NAMALWA (cell line): ENCODE data around the gene SLAMF6.

Source experiments
- DNase-seq: peaks from one replicate; pipeline ENCODE4 v3.0.0-alpha.2; 2015; ENCODE audit warnings: low spot score

The SLAMF6 gene

DNA sequence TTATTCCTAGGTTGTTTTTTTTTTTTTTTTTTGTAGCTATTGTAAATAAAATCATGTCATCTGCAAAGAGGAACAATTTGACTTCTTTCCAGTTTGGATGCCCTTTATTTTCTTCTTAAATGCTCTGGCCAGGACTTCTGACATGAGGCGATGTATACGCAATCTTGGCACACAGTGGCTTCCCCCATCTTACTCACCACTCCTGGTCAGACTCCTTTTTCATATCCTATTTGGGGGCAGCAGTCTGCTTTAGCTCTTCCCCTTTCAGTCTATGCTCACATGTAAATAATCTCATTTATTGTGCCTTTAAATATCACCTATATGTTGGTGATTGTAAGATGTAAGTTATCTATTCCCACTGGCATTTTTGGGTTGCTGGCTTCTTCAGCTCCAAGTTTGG, 56.1 kb downstream of the SLAMF6 start:
- DNase-seq, result no peak

- peak; percentile 55 for DNase-seq
Observed at GRCh38 chr1:160465123-160465522, 57.9 kb downstream of the SLAMF6 start.

DNA sequence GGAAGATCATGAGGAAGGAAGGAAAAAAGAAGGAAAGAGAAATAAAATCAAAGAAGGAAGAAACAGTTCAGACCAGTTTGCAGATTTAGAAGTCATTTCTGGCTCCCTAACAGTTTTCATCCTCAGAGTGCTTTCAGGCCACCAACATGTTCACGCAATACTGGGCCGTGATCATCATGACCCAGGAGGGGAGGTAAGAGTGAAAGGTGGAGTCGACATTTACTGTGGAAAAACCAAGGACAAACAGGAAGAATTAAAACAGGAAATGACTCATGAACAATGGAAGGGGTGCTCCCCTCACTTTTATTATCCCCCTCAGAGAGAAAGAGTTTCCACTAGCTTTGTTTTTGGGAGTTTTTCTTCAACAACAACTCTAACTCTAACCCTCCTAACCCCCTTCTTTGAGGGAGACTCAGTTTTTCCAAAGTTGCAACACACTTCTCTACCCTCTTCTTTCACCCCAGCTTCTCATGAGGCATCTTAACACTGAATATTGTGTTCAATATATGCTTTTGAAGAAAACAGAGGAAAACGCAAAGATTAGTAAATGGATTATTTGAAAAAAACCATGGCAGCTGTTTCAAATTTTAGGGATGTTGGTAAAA, 62.3 kb downstream of the SLAMF6 start:
- no peak for DNase-seq

DNA sequence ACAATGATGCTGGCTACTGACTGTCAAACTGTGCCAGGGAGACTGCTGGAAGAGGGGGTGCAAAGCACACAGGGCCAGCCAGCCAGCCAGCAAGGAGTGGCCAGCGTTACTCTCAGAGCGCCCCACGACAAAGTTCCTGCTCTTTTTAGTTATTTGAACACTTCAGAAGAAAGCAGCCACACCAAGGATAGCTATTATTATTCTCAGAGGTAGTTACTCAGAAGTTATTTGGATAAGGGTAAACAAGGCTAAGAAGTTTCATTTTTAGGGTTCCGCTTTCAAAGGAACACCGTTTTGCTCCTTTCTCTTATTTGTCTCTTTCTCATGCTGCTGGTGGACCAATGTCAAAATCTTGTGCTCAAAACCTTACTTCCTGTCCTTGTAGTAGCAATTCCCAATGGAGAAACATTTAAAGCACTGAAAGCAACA, 62.8 kb downstream of the SLAMF6 start:
- DNase-seq, result peak; percentile 72

GRCh38 chr1:160459687-160460086, 63.4 kb downstream of the SLAMF6 start:
- DNase-seq, result no peak

DNA sequence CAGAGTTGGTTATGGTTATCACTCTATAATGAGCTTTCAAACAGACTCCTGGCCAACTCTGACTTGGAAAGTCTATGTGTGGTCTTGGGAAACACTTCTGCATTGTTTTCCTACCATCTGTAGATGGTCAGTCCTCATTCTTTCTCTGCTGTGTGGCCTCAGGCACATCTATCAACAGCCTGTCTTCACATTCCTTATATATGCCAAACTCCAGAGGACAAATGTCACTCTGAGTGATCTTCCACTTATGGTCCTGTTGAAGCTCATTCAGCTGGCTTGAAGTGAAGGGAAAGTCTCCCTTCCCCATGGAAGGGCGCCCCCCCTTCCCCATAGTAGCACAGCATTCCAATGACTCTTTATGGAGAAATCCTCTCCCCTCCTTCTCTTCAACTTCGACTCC, 64.0 kb downstream of the SLAMF6 start:
- no peak for DNase-seq

DNA sequence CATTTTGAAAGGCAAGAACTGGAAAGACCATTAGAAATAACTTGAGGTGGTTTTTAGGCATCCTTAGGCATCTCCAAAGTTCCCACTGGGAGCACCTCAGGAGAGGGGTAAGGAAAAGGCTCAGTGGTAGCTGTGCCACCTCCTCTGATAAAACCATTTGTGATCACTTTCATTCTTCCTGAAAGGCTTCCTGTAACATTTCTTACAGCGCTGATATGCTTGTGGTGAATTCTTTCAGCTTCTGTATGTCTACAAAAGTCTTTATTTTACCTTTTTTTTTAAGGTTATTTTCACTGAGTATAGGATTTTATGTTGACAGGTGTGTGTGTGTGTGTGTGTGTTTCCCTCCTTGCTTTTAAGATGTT, 67.9 kb downstream of the SLAMF6 start:
- no peak for DNase-seq

DNA sequence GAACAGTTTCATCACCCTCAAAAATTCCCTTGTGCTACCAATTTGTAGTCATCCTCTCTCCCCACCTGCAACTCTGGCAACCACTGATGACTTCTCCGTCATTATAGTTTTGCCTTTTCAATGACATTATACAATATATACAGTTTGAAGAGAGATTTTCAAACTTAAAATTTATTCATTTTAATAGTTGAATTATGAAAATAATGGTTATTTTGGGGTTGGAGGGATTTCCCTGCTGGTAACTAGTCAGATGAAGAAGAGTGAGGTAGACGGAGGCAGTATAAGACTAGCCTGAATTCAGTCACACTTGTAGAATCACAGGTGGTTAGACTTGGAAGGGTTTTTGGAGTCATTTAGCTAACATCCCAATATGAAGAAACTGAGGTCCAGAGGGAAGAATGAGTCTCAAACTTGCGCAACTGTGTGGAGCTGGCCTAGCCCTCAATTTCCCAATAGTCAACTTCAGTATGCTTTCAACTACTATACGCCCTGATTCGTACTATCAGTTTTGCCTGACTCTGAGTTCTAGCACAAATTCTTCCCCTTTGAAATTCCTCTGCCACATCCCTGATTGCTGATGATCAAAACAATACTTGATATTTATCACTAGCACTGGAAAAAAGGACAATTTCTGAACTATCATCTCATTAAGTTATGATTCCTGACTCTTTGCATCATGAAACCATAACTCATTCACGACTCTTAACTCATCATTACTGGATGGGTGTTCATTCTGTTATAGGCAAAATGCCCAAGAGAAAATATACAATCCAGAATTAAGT, 68.5 kb downstream of the SLAMF6 start:
- no peak for DNase-seq

DNA sequence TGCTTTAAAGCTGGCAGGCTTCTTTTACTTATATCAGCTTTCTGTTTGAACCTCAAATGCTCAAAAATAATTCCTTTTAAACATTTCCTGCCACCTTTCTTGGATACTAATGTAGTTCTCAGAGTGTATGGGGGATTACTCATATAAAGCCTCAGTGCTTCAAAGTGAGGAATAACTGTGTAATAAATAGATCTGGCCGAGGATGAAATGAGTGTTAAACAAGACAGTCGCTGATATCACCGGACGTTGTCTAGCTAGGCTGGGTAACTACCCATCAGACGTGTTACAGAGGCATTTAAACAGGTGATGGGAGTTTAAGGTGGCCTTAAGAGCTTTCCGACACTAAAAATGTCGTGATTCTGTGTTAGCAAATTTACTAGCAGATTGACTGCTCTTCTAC, 69.6 kb downstream of the SLAMF6 start:
- no peak for DNase-seq

DNA sequence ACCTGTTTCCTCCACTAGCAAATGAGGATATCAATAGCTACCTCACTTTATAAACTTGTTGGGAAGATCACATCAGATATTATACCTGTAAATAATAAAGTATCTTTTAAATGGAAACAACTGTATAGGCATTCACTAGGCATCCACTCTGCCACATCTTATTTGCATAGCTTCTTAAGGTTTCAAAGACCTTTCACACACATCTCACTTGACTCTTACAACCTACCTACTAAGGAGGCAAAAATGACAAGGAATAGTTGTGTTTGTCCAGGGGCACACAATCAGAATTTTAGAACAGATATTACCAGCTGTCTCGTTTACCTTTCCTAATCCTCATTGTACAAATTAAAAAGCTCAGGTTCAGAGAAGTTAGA, 71.2 kb downstream of the SLAMF6 start:
- DNase-seq, result peak; percentile 67

DNA sequence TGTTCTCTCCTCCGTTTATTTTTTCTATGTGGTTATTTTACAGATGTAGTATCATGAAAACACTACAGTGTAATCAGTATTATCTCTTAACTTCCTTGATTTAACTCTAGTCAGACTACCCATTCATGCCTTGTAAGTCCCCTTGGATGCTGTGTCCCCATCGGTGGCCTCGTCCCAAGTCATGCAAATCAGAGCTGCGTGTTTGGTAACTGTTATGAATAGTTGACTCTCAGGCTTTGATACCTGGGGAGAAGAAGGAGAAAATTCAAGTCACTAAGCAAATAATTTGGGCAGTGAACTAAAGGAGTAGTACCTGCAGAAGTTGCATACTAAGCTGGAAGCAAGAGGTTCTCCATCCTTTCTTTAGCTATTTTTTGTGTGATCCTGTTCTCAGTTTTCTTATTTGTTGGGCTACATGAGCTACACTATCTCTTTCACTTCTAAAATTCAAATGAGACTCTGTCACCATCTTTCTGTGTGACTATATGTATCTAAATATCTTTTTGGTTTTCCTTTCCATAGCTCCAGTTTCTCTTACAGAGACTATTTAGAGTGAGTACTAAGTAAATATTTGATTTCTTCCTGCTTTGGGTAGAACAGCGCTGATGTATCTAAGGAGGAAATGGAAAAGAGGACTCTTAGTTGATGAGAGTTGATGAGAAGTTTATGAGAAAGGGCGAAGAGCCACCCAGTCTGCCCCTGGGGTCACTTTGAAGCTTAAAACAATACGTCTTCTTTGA, 71.8 kb downstream of the SLAMF6 start:
- DNase-seq, result peak; percentile 65

- DNase-seq, result no peak
Observed at GRCh38 chr1:160449494-160449893, 73.6 kb downstream of the SLAMF6 start.

- peak; percentile 77 for DNase-seq
Observed at GRCh38 chr1:160446945-160447600, 76.0 kb downstream of the SLAMF6 start.

- no peak for DNase-seq
Observed at GRCh38 chr1:160439718-160440117, 83.3 kb downstream of the SLAMF6 start.

- no peak for DNase-seq
Observed at GRCh38 chr1:160438935-160439334, 84.1 kb downstream of the SLAMF6 start.

DNA sequence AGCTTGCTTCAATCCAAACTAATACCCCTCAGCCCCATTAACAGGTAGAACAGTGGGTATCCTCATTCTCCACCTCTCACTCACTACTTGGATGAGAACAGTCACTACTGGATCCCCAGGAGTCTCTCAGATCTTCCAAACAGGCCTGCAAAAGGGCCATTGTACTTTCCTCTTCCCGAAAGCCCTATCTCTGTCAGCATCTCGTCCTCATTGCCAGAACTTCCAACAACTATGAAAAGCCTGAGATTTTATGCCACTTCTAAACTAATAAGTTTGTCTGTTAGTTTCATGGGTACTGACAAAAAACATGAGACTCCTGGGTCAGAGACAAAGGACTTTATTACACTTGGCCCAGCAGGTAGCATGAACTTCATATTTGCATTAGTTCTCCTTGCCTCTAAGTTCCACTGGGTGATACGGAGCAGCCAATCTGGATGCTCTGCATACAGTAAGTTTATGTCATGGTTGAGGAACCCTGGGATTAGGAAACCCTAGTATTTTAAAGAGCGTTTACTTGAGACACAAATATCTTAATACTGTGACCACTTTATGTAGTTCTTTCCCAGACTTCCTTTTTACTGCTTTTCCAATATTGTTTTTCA, 84.6 kb downstream of the SLAMF6 start:
- DNase-seq, result no peak

DNA sequence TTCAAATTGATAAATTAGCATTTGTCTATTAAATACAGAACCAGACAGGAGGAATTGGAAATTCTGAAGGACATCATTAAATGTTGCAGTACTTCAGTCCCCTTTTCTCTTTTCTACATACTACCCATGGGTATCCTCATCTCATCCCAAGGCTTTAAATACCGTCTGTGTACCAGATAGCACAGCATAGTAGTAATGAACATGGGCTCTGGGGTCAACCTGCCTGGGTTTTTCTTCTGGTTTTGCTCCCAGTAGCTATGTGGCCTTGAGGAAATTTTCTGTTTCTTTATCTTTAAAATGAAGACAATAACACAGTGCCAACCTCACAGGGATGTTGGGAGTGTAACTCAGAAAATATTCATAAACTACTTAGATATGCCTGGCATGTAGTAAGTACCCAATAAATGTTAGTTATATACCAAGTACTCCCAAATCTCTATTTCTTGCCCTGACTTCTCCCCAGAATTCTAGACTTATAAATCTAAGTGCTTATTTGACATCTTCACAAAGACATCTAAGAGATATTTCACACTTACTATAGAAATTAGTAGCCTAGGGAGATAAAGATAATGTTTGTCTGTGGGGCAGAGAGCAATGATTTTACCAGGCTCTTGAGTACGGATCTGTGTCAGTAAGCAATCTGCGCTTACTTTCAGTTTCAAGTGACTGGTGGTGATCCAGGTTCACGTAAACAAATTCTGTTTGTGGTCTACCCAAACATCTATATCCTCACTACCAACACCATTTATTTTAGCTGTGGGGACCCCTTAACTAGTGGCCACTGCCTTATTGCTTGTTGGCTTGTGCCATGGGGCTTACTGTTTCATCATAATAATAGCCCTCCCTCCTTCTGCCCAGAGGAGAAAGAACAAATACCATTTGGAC, 85.4 kb downstream of the SLAMF6 start:
- DNase-seq, result peak; percentile 78

GRCh38 chr1:160436966-160437365, 86.1 kb downstream of the SLAMF6 start:
- DNase-seq, result peak; percentile 30
